Stimulated activated CD4-positive, alpha-beta T cell treated with anti-CD3 and anti-CD28 coated beads, Interleukin-4, amount 100 ng/mL, for 48 hours (primary cell): ENCODE data around the gene MIS18A.

Experiments
- DNase-seq, 2 donors: peaks; one replicate each; pipeline ENCODE4 v3.0.0-alpha.2; 2020; ENCODE audit warnings: low read depth in 2 of 2

MIS18A gene

GRCh38 chr21:32253215-32253641, 25.6 kb downstream of the MIS18A start:
- no peak for DNase-seq

- DNase-seq: no peak
These were observed 26.7 kb downstream of the MIS18A start for GRCh38 chr21:32252136-32252535.

- no peak for DNase-seq
These were observed 29.2 kb downstream of the MIS18A start for GRCh38 chr21:32249511-32250280.

GRCh38 chr21:32248571-32249461, 30.0 kb downstream of the MIS18A start:
- no peak for DNase-seq

GRCh38 chr21:32246571-32247140, 32.2 kb downstream of the MIS18A start:
- DNase-seq: no peak

- DNase-seq: no peak
These were observed 32.9 kb downstream of the MIS18A start for GRCh38 chr21:32245971-32246370.

GRCh38 chr21:32240851-32241687, 37.8 kb downstream of the MIS18A start:
- no peak for DNase-seq

- DNase-seq: no peak
These were observed 39.3 kb downstream of the MIS18A start for GRCh38 chr21:32239551-32239950.

- DNase-seq: no peak
These were observed 40.8 kb downstream of the MIS18A start for GRCh38 chr21:32238063-32238462.

- no peak for DNase-seq
These were observed 41.8 kb downstream of the MIS18A start for GRCh38 chr21:32237021-32237420.

- DNase-seq: no peak
These were observed 45.0 kb downstream of the MIS18A start for GRCh38 chr21:32233722-32234301.

- no peak for DNase-seq
These were observed 45.7 kb downstream of the MIS18A start for GRCh38 chr21:32233055-32233546.

GRCh38 chr21:32226444-32226843, 52.4 kb downstream of the MIS18A start:
- no peak for DNase-seq
